Activated naive CD4-positive, alpha-beta T cell (primary cell): ENCODE results near the gene LITAFD.

Experiments used
- DNase-seq, 4 experiments: peaks; one replicate each; lab custom pipeline; 2025; lab: John Stamatoyannopoulos, UW

Gene LITAFD

DNA sequence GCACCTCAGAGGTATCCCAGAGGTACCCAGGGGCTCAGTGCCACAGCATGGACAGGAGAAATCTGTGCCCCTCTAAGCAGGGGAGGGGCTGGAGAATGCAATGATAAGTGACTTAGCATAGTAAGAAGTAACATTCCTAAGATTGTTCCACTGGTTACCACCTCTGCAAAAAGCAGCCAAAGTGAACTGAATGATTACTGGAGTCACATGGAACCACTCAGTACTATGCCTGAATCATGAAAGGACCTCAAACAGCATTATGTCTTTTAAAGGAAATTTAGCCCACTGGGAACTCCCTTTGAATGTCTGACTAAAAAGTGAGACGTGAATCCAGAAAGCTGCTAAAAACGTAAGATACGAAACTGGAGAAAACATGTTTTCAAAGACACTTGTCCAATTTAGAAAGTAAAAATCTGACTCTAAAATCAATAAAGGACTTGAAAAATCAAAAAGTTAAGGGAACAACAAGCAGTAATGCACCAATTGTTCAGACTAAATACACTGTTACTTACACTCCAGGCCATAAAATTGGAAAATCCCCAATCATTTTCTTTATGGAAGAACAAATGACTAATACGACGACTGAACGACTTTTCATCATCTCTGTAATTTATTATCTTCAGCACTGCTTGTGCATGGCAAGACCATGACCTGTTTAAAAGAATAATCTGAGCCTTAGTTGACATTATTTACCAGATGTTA, 38.6 kb downstream of the LITAFD start:
- no peak for DNase-seq

DNA sequence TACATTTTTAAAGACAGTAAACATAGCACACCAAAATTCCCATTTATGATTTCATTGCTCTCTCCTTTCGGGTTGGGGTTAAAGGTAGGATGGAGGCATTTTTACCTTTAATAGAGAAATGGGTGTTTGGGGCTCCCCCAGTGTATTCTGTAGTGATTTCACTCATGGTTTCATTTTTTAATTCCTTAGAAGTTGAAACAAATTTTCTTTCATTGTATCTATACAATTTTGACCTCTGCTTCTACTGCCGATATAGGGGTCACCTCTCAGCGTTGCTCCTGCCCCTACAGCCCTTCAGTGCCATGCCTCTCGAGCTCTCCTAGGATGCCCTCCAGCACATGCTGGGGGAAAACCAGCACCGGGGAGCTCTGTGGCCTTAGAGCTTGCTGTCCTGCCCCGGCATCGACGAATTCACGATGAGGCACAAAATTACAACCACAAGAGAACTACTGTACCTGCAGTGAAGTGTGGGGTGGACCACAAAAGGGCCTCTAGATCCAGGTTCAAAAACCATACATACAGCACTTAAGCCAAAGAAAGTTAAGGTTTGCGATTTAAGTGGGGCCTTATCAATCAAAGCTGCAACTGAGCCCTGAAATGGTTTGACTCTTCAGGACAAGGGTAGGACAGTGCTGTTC, 39.3 kb downstream of the LITAFD start:
- DNase-seq: no peak

DNA sequence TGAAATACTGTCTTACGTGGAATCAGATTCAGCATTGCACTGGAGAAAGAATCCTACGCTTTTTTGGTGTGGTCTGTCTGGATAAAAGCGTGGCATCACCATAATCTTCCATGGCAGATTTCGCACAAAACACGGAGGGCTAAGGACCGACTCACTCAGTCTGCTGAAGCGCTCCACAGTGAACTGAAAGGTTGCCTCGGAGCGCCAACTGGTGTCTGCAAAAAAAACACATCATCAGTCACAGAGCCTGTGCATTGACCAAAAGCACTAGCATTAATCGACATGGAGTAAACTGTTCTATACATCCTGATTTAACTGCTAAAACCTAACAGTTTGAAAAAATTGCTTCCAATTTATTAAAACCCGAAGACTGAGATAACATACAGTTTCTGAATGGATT, 41.0 kb downstream of the LITAFD start:
- no peak for DNase-seq

DNA sequence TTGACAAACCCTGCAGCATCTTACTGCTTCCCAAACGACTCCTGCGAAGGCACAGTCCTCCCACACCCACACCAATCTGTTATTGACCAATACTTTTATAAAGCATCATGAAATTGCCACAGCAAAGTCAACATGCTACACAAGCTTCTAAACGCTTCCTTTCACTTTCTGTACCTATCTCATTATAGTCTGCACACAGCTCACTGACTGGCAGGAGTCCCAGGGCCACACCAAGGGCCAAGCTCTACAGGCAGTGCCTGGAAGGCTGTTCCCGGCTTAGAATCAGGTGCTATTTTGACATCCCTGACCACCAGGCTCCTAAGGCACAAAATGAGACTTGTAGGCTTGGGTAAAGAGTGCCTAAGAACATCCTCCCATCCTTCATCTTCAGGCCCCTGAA, 42.1 kb downstream of the LITAFD start:
- DNase-seq: no peak

DNA sequence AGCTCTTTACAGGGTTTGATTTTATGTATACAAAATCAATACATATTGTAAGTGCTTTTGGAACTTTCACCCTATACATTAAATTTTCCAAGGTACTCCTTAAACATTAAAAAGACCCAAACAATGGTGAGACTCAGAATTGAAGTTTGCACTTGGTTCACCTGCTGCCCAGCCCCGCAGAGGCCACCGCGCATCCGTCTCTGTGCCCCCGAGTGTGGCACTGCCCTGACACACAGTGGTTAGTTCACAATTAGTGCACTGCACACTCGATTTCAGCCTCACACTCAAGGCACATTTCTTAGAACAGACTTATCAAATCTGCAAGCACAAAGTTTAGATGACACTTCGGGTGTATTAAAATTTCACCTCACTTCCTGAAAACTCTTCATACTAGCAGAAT, 43.3 kb downstream of the LITAFD start:
- DNase-seq: no peak

DNA sequence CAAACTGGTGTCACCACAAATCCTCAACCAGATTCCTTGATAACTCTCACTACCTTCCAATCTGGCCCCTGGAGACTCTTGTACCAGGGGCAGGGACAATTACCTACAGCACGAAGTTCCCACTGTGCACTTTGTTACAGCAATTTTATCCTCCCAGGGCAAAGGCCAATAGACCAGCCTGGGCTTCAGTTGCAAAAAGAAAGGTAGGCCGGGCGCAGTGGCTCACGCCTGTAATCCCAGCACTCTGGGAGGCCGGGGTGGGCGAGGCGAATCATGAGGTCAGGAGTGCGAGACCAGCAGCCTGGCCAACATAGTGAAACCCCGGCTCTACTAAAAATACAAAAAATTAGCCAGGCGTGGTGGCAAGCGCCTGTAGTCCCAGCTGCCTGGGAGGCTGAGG, 44.7 kb downstream of the LITAFD start:
- no peak for DNase-seq

DNA sequence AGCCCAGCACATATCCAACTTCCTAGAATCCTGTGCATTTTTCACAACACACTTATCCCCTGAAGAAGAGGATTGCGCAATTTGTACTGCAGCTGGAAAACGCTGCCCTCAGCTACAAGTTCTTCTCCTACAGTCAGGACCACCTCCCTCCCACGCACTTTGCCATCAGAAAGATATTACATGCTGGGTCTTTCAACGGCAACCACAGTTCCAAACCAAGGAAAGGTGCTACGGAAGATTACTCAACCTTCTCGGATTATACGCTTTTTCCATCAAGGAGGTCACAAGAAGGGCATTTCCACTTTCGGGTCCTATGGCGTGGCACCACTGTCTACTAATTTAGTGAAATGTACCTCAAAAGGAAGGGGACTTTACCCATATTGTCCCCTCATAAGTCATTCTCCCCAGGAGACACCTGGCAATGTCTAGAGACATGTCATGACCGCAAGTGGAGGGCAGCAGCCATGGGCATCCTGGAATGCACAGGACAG, 46.4 kb downstream of the LITAFD start:
- DNase-seq: no peak

DNA sequence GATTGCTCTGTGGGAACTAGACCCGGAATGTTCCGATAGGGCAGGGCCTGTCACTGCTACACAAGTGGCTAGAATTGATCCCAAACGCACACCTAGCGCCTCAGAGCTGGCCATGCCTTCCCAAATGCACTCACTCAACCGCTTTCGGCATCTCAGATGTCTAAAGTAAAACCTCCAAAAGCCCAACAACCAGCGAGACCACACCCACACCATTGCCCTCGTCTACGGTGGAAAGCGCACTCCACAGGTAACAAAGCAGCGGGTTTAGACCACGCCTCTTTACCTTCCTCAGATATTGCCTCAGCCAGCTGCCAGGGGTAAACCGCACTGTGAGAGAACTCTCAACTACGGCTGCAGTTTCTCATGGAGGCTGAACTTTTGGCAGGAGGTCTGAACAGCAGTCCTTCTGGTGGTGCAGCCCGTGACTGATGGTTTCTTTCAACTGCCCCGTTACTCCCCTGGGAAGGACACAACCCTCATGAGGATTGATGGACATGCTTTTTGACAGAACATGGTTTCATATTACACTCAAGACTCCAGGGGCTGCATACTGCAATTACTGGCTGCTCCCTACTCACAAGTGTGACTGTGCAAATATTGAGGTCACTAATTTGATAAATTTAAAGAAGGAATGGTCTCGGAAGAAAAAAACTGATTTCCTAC, 47.1 kb downstream of the LITAFD start:
- no peak for DNase-seq

DNA sequence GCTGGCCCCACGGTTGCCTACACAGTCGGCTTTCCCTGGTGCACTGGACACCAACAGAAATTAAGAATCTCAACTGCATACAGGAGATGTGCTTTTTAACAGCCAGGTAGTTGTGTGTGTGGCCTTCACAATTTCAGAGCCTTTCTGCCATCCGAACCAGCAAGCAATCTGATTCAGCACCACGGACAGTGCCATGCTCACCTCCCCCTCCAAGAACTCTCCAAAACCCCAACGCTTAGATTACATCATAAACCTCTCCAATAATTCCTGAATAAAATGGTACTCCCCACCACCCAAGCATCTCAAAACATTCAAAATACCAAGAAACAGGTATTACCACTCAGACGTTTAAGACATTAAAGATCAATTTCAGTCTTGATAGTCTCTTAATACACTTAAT, 49.7 kb downstream of the LITAFD start:
- peak in 2 of 4 experiments; percentile 24 to 31 for DNase-seq

DNA sequence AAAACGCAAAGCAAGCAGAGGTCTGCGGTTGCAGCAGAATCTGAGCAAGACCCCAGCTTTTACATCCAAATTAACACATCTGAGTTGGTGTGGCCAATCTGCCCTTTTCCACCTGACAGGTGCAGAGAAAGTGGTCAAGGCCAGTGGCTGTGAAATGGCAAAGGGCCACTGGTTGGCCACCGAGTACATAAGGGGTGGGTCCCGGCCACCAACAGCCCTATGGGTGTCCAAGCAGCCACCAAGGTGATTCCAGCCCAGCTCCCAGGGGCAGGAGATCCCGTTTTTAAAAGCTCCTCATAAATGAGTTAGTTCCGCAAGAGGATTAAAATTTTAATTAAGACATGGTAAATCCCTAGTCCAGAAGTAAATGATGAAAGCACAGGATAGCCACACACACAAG, 52.5 kb downstream of the LITAFD start:
- DNase-seq: no peak
